Stimulated activated CD8-positive, alpha-beta memory T cell treated with anti-CD3 and anti-CD28 coated beads, Interleukin-4, amount 100 ng/mL, for 1 hour (primary cell): Measurements from ENCODE around the gene IL20RB.
"Not testable (repeated sequence)": the region's sequence is repeated elsewhere in the genome, so short reads cannot be mapped to it uniquely, and the experiment has no call there.

ENCODE experiments used
- DNase-seq, 2 donors: peaks; one replicate each; pipeline ENCODE4 v3.0.0-alpha.2; 2020; ENCODE audit warnings: low read depth in 2 of 2, low spot score in 1 of 2

Gene IL20RB

DNA sequence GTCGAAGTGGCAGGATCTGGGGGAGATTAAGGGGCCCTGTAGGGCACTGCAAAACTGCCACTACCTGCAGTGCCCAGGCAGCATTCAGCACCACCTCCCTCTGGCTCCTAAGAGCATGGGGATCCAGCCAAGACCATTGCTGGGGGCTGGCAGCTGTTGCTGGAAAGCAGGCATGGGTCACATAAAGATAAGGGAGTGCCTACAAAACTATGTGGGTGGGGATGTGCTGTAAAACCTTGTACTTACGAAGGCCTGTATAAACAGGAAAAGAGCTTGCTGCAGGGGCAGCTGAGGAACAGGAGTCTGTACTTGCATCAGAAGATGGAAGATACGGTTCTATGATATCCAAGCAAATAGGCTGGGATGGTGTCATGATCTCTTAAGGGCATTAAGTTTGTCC is 27.1 kb downstream of the IL20RB start:
- no peak for DNase-seq

DNA sequence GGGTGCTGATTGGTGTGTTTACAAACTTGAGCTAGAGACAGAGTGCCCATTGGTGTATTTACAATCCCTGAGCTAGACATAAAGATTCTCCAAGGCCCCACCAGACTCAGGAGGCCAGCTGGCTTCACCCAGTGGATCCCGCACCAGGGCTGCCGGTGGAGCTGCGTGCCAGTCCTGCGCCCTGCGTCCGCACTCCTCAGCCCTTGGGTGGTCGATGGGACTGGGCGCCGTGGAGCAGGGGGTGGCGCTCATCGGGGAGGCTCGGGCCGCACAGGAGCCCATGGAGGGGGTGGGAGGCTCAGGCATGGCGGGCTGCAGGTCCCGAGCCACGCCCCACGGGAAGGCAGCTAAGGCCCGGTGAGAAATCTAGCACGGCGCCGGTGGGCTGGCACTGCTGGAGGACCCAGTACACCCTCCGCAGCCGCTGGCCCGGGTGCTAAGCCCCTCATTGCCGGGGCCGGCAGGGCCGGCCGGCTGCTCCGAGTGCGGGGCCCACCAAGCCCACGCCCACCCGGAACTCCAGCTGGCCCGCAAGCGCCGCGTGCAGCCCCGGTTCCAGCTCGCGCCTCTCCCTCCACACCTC is 29.7 kb downstream of the IL20RB start:
- DNase-seq: not testable (repeated sequence)

DNA sequence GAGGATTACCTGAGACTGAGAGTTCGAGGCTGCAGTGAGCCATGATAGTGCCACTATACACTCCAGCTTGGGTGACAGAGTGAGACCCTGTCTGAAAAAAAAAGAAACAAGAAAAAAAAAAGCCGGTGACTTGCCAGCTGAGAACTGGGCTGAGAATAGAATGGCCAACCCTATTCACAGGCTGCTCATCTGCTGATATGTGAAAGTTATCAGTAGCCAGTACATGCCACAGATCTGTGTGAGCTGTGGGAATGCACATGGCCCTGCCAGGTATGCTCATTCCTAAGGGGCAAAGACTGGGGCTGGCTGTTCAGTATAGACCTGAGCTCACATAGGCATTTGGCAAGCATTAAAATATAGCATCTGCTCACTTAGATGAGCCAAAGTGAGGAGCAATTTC is 30.9 kb downstream of the IL20RB start:
- no peak for DNase-seq

DNA sequence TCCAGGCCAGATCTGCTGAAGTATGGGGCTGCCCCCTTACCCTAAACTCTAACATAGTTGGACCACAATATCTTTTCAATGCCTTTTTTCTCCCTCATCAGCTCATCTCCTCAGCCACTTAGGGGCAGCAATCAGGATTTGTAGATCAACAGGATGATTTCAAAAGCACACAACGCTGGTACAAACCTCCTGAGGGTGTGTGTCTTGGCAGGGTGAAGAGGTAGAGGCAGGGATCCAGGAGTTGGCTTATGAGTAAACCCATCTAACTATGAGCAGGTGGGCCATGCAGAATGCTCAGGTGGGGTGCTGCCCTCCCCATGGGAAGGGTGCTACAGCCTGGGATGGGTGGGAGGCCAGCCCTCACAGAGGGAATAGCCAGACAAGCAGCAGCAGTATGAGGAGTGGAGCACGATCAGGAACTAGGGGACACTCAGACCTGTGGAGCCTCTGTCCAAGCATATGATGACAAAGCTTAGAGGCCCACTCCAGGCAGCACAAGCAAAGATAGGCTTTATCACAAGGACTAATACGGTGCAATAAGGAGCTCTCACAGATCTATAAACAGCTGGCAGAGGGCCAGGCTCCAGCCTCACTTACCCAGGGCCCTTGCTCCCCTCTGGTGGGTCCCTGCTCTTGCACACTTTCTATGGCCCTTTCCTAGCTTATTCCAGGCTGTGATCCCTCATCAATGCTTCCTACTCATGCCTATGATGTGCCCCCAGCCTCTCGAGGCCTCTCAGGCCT is 32.2 kb downstream of the IL20RB start:
- DNase-seq: no peak

DNA sequence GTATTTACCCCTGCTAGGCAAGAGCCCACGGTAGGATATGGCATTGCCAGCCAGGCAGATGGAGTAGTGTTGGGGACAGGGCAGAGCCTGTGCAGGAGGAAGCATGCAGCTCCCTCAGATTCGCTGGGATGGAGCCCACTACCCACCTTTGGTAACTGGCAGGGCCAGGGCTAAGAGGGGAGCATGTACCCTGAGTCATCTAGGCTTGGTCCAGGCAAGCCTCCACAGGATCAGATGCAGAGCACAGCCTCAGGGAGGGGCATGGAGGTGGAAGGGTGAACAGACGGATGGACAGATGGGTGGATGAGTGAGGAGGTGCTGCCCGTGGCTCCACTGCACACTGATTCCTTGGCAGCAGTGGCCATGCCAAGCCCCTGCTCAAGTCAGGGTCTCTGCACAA is 33.0 kb downstream of the IL20RB start:
- DNase-seq: no peak

DNA sequence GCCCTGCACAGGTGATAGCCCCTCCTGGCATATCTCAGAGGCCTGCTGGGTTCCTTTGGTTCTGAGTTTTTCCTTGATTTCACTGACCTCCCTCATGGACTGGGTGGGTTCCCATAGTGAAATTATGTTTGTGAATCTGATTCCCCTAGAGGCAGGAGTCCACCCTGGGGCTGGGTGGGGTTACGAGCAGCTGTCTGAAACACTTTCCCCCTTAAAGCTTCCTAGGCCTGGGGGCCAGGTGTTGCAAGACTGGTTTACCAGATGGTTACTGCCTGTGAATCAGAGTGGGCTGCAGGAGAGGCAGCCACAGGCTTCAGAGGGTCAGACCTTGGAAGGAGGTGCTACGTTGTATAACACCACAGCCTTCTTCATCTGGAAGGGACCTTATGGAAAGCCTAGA is 34.3 kb downstream of the IL20RB start:
- no peak for DNase-seq

DNA sequence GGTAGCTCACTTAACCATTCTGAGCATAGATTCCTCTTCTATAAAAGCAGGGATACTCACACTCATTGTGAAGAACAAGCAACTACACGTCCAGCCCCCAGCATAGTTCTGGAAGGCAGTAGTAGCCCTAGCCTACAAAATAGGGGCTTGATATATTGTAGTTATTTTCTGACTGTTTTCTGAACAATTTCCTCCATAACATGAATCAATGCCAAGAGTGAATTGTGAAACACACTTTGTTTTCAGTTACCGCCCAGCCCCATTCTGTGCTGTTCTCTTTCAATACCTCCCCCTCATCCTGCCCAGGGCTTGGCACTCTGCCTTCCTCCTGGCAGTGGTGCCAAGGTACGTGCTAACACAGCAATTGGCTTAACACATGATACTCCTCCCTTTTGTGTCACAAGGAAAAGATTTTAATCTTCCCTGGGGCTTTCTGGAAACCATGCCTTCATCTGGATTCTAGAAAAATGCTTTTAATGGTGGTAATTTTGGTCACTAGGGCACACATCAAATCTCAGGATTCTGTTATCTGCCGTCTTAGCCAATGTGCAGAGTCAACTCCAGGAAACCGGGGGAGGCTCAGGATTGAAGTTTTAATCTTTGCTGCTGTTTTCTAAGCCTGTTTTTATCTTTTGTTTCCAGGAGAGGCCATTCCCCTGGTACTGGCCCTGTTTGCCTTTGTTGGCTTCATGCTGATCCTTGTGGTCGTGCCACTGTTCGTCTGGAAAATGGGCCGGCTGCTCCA is 37.2 kb downstream of the IL20RB start:
- no peak for DNase-seq

DNA sequence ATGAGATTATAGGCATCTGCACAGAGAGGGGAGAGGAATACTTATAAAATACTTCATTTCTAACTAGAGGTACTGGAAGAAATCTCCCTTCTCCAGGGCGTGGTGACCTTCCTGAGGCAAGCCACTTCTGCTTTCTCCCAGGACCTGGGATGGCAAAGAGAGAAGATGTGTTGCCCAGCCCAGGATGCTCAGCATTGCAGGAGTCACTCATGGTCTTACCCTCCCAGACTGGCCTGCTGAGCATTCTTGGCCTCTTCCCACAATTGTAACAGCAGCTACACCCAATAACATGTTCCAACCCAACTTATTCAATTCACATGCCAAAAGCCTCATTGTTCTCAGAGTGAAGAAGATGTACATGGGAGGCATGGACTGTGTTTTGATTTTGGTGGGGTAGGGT is 37.9 kb downstream of the IL20RB start:
- DNase-seq: no peak

DNA sequence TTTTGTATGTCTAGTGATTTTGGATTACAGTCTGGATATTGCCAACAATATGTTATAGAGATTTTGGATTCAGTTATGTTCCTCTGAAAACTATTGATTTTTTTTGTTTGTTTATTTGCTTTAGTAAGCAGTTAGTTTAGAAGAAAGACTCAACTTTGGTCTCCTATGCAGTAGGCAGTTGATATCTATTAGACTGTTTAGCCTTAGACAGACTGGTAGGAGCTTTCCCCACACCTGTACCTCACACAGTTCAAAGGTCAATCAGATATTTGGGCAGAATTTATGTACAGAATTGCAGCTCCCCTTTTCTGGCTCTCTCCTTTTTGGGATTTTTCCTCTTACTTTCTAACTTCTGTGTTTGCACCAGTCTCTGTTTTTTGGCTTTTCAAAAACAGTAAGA is 42.3 kb downstream of the IL20RB start:
- no peak for DNase-seq

DNA sequence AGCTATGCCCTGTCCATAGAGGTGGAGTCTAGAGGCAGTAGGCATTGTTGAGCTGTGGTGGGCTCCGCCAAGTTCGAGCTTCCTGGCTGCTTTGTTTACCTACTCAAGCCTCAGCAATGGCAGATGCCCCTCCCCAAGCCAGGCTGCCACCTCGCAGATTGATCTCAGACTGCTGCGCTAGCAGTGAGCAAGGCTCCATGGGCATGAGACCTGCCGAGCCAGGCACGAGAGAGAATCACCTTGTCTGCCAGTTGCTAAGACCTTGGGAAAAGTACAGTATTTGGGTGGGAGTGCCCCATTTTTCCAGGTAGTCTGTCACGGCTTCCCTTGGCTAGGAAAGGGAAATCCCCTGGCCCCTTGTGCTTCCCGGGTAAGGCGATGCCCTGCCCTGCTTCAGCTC is 49.6 kb downstream of the IL20RB start:
- not testable (repeated sequence) for DNase-seq

DNA sequence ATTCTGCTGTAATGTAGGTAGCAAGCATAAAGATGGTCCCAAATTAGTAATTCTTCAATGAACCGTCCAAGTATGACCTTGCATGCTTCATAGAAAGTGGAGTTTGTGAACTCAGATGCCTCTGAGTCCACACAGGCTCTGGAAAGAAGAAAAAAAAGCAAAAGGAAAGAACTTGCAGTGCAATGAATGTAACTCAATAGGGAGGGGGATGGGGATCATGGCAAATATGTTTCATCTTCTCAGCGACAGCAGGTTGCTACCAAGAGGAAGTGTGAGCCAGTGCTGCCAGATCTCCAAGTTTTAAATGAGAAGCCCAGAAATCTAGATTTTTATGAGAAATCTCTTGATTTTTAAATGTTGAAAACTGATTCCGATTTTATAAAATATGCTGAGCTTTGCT is 50.3 kb downstream of the IL20RB start:
- no peak for DNase-seq

DNA sequence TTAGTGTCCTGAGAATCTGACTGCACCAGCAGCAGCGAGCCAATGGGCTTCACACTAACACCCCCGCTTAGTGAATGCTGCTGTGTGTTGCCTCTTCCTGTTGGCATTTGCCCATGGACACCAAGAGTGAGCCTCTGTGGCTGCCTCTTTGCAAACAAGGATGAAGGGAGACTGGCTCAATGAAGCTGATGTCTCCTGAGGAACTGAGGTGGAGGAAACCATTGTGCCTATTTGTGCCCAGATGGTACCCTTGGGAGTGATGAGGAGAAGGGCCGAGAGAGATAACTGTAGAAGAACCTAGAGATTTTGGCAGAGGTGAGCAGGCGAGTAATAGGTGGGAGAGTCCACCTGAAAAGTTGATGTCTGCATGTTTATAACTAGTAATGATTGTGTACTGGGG is 51.2 kb downstream of the IL20RB start:
- no peak for DNase-seq

DNA sequence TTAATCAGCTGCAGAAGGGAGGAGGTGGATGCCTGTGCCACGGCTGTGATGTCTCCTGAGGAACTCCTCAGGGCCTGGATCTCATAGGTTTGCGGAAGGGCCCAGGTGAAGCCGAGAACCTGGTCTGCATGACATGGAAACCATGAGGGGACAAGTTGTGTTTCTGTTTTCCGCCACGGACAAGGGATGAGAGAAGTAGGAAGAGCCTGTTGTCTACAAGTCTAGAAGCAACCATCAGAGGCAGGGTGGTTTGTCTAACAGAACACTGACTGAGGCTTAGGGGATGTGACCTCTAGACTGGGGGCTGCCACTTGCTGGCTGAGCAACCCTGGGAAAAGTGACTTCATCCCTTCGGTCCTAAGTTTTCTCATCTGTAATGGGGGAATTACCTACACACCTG is 52.4 kb downstream of the IL20RB start:
- no peak for DNase-seq

DNA sequence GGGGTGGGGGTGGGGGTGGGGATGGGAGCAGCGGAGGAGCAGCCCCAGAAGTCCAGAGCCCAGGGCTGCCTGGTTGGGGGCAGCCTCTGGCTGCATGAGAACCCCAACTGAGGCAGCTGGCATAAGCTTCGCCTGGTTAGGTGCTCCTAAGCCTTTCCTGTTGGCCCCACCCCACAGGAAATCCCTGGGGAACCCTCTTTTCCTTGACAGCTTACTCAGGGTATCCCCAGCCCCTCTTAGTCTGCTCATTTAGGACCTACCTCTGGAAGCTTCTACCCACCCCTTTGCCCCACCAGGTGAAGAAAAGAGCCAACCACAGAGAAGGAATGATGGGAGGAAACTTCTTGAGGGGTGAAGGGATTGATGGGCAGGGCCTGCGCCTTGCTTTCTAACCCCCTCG is 53.4 kb downstream of the IL20RB start:
- no peak for DNase-seq

DNA sequence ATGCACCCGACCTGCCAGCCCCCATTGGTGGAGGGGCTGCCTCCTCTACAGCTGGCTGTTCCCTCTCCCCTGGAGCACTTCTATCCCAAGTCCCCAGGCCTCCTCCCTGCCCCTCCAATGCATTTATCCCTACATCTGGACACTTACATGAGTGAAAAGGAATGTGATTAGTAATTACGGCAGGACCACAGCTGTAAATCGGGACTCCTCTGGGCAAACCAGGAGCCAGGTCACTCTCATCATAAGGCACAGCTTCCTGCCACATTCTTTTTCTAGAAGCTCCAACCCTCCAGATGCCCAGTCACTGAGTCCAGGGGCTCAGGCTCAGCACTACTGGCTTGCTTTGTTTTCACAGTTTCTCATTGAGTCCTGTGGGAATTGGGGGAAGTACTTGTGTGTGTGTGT is 54.3 kb downstream of the IL20RB start:
- DNase-seq: no peak

DNA sequence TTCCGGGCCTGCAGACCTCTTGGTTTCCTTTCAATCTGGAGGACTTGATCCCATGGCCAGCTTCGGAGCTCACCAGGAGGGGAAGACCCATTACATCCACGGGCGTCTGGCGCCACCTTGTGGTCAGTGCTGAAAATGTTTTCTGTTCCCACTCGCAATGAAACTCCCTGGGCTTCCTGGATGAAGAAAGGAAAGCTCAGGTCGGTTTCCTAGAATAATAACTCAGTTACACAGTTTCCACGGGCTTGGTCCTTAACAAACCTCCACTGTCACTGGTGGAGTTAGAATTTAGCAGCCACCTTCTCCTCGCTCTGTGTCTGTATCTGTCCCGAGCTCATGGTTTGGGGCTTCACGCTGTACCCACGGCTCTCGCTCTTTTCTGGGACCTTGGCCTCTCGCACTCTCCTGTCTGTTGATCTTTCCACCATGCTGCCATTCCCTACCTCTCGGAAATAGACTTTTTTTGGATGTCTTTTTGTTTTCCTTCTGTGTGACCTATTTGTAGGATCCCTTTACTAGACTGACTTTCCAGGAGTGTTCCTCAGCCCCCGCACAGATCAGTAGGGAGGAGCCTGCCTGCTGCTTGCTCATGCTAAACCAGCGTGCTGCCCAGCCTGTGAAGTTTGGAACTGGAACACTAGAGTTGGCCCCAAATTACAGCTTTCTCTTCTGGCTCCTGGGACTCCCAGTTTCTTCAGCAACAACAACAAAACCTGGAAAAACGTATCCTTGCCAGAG is 56.3 kb downstream of the IL20RB start:
- DNase-seq: peak; percentile 75 to 77

DNA sequence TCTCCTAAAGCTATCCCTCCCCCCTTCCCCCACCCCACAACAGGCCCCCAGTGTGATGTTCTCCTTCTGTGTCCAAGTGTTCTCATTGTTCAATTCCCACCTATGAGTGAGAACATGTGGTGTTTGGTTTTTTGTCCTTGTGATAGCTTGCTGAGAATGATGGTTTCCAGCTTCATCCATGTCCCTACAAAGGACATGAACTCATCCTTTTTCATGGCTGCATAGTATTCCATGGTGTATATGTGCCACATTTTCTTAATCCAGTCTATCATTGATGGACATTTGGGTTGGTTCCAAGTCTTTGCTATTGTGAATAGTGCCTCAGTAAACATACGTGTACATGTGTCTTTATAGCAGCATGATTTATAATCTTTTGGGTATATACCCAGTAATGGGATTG is 59.5 kb downstream of the IL20RB start:
- not testable (repeated sequence) for DNase-seq

DNA sequence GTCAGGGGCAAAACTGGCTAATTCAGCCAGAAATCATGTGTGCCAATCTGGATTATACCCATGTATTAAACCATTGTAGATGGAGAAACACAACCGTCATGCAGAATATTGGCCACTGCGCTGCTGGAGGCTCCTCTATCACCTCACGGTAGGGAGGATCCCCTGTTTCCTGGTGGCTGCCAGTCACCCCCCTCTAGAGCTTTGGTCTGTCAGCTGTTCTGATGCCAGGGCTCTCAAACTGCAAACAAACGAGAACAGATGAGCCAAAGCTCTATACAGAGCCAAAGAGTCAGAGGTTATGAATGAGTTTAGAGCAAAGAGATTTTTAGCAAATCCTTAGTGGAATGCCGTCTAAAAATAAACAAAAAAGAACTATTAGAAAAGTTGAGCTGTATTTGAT is 62.5 kb downstream of the IL20RB start:
- DNase-seq: no peak

DNA sequence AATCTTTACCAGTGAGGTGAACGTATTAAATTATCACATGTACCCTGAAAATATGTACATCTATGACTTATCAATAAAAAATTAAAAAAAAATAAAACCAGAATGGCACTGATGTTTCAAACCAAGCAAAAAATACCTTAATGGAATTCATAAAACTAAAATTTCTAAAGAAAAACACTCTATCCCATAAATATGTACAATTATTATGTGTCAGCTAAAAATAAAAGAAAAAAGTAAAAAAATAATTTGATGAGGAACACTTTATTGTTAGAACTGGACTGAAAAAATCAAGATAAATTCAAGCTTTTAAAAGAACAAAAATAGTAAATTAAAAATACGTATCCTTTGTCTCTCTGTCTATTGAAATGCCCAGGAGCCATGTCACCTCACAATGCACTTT is 63.1 kb downstream of the IL20RB start:
- DNase-seq: no peak

DNA sequence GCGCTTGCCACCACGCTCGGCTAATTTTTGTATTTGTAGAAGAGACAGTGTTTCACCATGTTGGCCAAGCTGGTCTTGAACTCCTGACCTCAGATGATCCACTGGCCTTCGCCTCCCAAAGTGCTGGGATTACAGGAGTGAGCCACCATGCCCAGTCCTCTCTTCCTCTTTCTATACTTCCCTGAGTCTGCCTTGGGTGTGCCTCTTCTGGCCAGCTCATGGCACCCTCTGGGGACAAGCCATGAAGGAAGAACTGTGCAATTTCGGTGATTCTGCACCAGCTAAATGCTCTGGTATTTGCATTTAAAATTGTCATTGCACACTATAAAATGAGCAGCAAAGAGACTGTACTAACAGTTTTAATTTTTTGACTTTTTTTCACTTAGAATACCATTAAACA is 66.6 kb downstream of the IL20RB start:
- DNase-seq: no peak

DNA sequence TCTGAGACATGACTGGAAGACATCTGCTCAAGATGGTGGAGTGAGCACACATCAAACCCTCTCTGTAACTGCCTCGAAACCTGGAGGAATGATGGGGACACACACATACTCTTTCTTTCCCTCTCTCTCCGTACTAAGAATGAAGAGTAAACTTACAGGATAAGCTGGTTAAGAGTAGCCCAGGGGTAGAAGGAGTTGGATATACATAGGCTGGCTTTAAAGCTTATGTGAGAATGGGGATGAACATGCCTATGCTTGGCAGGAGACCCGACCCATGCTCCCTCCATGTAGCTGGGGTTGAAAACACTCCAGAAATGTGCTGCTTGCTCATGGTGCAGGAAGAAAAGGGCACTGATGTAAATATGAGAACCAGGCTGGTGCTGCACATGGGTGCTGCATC is 68.9 kb downstream of the IL20RB start:
- no peak for DNase-seq
